HG02763 (cell line): Measurements from ENCODE around the gene MOBP.
"Not testable (repeated sequence)": the region's sequence is repeated elsewhere in the genome, so short reads cannot be mapped to it uniquely, and the experiment has no call there.

Experiments
- ATAC-seq: cut with Tn5 transposase; IDR thresholded peaks from one replicate; pipeline ENCODE4 v1.9.1; 2021; ENCODE audit warnings: mild to moderate bottlenecking, moderate library complexity; ENCODE audit not compliant: unreplicated experiment

Gene MOBP

DNA sequence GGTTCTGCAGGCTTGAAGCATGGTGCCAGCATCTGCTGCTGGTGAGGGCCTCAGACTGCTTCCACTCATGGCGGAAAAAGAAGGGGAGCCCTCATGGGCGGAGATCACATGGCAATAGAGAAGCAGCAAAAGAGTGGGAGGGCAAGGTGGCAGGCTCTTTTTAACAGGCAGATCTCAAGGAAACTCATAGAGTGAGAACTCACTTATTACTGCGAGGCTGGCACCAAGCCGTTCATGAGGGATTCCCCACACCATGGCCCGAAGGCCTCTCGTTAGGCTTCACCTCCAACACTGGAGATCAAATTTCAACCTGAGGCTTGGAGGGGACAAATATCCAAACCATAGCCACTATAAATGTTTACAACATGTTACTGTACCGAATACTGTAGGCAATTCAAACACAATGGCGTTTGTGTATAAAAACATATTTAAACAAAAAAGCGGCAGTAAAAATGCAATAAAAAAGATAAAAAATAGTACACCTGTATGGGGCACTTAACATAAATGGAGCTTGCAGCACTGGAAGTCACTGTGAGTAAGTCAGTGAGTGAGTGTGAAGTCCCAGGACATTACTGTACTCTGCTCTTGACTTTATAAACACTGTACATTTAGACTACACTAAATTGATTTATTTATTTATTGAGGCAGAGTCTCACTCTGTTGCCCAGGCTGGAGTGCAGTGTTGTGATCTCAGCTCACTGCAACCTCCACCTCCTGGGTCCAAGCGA is 18.8 kb upstream of the MOBP start:
- ATAC-seq: no peak

DNA sequence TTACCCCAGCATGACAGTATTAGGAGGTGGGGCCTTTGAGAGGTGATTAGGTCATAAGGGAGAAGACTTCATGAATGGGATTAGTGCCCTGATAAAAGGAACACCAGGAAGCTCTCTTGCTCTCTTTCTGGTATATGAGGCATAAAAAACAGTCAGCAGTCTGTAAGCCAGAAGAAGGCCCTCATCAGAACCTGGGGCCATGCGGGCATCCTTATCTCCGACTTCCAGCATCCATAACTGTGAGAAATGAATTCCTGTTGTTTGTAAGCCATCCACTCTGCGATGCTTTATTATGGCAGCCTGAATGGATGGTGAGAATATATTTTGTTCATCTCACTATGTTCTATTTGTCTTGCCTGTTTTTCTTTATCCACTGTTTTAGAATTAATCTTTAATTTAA is 17.7 kb upstream of the MOBP start:
- no peak for ATAC-seq

DNA sequence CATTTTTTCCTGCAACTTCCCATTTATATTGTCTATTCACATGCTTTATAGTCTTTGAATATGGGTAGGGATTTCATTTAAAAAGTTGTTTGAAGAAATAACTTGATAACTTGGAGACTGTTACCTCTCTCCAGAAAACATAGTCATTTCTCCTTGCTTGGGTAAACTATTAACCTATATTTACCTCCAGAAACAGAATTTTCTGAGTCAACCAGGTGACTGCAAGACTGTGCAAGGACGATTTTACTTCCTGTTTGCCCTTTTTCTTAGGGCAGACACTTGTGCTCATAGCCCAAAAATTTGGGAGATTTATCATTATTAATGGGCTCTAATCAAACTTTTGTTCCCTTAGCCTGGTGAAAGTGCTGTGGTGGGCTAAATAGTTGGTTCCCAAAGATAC is 14.3 kb upstream of the MOBP start:
- no peak for ATAC-seq

DNA sequence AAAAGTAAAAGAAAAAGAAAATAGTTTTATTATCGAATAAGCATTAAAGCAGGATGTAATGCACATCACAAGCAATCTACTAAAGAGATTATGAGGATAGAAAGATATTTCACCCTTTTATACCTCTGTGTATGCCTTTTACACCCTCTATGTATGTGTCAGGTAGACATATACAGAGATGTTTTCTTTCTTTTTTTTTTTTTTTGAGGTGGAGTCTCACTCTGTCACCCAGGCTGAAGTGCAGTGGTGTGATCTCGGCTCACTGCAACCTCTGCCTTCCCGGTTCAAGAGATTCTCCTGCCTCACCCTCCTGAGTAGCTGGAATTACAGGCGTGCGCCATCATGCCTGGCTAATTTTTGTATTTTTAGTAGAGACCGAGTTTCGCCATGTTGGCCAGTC is 13.6 kb upstream of the MOBP start:
- not testable (repeated sequence) for ATAC-seq

DNA sequence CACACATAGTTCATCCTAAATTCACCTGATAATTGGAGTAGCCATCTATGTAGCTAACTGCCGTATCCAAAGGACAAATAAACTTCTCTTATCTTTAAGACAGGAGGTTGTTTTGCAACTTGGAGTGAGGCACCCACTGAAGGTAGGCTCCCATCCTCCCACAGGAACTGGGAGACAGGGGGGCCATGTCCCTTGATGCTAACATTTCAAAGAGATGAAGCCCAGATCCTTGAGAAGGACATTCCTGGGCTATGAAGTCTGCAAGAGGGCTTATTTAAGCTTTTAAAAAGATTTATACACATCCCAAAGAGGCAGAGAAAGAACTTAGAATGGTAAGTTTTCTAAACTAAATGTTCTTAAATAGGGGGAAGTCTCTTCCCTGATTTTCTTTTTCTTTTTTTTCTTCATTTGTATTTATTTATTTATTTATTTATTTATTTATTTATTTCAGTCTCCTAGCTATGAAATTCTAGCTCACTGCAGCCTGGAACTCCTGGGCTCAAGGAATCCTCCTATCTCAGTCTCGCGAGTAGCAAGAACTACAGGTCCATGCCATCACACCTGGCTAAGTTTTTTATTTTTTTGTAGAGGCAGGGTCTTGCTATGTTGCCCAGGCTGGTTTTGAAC is 12.8 kb upstream of the MOBP start:
- ATAC-seq: no peak

DNA sequence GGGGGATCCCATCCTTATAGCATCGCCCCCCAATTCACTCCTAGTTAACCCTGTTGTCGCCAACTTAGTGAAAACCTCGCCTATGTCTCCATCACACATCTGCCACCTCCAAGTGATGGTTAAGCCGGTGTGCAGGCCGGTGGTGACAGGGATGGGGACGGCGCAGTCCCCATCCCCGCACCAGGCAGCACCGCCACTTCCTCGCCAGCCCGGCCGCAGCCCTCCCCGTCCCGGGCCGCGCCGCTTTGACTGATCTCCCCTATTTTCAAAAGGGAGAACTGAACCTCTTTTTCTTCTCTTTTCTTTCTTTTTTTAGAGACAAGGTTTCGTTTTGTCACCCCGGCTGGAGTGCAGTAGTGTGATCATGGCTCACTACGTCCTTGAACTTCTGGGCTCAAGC is 11.3 kb upstream of the MOBP start:
- ATAC-seq: no peak

DNA sequence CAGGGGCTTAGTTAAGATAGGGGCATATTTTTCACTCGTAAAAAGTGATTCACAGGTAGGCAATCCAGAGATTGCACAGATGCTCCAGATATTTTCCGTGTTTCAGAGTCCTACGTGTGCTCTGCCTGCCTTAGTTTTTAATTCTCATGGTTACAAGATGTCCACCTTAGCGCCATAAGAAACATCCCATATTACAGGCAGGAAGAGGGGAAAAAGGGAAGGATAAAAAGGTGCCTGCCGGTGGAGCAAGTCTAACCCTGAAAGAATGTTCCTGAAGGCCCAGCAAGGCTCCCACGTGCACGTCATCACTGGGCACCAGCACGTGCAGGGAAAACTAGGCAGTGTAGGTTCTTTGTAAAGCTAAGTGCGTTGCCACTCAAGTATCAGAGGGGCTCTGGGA is 10.1 kb upstream of the MOBP start:
- ATAC-seq: no peak

DNA sequence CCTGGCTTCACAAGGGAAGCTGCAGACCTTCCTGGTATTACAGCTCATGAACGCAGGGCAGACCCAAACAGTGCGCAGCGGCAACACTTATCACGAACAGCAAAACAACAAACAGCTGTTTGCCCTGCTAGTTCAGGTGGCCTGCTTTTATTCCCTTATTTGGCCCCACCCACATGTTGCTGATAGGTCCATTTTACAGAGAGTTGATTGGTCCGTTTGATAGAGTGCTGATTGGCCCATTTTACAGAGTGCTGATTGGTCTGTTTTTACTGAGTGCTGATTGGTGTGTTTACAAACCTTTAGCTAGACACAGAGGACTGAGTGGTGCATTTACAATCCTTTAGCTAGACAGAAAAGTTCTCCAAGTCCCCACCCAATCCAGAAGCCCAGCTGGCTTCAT is 8.9 kb upstream of the MOBP start:
- not testable (repeated sequence) for ATAC-seq

DNA sequence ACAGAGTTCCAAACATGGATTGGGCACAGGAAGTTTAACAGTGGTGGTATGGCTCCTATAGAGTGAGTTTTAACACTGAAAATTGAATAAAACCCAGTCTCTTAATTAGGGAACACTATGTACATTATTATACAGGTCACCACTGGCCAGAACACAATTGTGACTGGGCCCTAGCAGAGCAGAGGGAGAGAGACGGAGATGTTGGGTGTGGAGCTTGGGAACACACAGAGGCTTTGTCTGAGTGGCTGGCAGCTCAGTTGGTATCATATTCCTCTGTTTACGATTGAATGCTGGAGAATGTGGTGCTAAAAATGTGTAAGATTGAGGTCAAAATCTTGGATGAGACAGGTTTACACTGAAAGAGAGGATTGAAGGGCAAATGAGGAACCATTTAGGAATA is 6.8 kb upstream of the MOBP start:
- ATAC-seq: no peak

DNA sequence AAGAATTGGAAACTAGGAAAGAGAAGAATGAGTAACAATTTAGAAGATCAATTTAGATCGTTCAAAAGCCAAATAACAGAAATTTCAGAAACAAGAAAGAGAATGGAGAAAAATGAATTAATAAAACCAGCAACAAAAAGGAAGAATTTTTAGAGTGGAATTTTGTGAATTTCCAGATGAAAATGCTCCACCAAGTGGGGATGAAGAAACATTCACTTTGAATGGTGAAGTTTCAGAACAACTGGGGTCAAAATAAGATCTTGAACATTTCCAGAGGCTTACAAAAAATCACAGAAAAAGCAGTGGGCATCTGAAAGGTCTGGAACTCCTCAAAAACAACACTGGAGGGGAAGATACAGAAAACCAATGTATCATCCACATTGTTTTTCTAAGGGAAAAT is 4.2 kb upstream of the MOBP start:
- ATAC-seq: no peak

DNA sequence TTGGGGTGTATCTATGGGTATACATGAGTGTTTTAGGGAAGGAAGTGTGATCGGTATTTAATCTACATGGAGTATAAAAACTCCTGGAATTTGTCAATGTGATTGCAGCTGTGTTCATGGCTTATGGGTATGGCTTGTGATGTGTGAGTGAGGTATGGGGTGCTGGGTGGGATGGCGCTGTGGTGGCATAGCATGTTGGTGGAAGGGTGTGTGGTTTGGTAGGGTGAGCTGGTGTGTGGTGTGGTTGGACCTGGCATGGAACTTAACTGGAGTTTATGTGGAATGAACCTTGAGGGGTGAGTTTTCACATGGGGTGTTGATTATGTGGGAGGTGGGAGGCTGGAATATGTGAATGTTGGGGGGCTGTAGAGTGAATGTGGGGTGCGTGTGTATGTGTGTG is 492 bp upstream of the MOBP start:
- no peak for ATAC-seq

DNA sequence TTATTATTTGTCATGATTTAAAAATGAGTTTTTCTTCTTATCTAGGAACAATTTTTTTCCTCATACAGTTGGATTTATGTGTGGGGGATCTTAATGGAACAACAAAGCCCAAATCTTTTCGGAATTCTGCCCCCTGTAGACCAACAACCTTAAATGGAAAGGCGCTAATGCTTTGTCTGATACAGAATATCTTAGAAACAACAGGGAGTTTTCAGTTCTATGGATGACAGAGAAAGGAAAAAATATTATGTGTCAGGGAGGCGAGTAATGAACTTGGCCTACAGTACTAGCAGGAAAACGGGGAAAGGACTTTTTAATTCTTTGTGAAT is 592 bp downstream of the MOBP start:
- no peak for ATAC-seq

DNA sequence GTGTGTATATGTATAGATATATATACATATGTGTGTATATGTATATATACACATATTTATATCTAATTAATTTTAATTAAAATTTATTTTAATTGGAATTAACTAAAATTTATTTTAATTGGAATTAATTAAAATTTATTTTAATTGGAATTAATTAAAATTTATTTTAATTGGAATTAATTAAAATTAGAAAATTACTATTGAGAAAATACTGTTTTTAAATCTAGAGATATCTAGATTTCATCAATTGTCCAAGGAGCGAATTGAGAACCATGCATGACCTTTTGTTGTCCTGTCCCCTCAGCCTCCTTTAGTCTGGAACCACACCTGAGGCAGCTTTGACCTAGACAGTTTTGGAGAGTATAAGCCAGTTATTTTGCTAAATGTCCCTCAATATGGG is 1.8 kb downstream of the MOBP start:
- ATAC-seq: no peak

DNA sequence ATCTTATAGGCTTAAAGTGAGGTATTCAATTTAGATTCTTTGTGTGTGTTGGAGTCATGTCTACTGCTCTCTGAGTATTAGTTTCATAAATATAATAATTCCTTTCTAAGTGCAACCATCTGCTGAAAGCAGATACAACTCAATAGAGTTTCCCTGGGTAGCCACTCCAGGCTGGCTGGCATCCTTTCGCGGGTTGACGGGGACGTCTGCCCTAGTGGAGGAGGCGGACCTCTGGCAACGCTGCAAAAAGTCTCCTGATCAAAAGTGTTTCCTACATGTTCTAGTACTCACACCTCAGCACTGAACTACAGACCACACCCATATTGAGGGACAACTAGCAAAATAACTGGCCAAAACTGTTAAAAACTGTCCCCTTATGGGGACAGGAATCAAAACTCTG is 2.5 kb downstream of the MOBP start:
- no peak for ATAC-seq

DNA sequence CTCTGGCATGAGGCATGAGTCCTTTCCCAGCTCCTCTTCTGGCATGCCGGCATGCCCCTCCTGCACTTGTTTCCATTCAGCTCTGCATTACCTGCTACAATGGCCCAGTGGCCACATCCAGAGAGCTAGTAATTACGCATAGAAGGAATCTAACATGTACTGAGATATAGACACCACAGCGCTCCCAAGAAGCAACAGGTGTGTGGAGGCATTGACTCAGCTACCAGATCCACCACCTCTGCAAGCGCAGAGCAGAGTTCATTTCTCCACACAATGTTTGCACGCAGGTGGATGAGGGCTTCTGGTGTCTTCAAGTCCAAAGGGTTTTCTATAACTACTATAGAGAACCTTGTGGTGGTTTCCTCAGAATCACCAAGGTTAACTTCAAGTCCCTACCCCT is 4.2 kb downstream of the MOBP start:
- no peak for ATAC-seq

DNA sequence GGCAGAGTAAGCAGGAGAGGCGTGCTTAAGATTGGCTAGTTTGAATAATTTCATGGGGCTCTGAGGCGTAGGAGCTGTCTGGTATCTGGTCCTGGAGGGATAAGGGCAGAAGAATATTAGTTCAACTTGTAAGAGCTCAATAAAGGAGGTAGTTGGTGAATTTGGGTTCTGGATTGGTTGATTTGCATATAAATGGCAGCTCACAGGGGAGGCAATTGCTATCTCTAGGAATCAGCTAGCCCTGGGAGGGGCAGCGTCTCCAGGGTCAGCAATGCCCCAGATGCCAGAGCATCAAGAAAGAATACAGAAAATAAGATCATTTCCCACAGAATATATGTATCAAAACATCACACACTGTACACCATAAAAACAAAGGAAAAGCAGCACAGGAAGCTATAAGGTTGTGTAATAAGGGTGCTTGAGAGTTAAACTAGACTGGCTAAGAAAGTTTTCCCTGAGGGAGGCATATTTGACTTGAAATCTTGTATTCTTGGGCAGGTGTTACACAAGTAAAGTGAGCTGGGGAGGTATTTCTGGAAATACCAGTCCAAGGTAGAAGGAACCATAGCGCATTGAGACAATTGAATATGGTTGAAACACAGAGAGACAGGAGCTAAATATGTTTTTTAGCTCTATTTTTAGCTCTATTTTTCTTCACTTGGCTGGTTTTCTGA is 6.1 kb downstream of the MOBP start:
- ATAC-seq: no peak

DNA sequence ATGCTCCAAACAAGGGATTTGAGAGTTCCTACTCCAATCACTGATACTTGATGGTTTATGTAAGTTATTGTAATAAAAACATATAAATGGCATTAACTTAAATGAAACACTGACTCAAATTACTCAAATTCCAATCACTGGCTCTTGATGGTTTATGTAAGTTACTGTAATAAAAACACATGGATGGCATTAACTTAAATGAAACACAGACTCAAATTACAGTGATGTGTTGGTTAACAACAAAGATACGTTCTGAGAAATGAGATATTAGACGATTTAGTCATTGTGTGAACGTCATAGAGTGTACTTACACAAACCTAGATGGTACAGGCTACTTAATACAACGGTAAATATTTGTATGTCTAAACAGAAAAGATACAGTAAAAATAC is 6.6 kb downstream of the MOBP start:
- ATAC-seq: no peak

DNA sequence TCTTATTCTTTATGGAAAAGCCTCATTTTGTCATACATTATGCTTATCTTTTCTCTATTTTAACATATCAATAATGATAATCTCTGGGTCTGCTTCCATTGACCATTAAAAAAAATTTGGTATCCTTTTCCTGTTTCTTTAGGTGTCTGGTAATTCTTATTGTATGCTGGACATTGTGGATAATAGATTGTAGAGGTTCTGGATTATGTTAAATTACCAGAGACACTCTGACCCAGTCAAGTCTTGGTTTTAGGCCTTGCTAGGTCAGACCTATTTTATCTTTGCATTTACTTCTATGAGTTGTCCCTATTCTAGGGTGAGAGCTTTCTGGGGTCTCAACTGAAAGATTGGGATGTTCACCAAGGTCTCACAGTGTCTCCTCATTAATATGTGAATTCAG is 9.3 kb downstream of the MOBP start:
- no peak for ATAC-seq

DNA sequence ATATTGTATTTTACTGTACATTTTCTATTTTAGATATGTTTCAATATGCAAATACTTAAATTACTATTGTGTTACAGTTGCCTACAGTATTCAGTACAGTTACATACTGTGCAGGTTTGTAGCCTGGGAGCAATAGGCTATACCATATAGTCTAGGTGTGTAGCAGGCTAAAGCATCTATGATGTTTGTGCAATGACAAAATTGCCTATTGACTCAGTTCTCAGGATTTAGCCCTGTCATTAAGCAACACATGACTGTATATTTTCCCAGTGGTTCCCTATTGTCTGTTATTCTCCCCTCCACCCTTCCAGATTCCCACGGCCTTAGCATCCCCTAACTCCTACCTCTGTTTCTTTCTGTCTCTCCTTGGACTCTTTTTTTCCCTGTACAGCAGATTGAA is 10.7 kb downstream of the MOBP start:
- no peak for ATAC-seq

DNA sequence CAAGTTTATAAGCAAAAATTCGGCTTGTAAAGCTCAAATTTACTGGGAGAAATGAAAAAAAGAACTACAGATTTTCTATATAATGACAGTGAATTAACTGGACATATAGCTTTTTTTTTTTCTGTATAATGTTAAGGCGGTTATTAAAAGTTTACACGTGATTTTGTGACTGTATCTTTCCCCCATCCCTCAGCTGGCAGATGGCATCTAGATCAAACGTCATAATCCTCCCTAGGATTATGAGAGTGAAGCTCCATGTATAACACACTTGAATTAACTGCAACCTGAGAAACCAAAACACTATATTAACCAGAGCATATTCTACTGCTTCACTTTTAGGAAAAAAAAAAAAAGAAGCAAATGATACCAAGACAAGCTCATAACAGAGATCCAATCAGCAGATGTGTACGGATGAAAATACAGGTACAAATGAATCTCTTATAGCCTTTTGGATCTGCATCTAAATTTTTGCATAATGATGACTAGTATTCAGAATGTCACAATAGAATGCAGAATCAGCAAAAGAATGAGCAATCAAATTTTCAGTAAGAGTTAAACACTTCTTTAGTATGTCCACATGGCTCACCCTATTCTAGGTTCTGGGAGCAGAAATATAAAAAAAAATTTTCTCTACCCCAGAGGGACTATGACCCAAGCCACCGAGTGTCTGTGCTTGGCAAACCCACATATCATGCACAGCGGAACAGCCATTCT is 12.4 kb downstream of the MOBP start:
- ATAC-seq: no peak

DNA sequence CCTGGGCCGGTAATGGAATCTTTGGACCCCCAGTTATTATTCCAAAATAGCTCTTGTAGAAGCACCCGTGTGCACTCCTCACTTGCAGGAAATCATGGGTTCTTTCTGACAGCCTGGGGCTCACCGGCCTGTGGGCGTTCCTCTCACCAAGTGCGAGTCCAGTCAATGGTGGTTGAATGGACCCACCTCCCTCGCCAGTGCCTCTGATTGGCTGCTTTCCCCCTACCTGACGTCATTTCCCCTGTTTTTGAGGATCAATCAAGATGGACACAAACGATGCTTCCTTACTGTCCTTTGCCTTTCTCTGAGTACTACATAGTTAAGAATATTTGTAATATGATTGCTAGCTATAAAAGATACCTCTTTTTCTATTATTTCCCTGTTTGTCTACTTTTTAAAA is 18.1 kb downstream of the MOBP start:
- ATAC-seq: no peak

DNA sequence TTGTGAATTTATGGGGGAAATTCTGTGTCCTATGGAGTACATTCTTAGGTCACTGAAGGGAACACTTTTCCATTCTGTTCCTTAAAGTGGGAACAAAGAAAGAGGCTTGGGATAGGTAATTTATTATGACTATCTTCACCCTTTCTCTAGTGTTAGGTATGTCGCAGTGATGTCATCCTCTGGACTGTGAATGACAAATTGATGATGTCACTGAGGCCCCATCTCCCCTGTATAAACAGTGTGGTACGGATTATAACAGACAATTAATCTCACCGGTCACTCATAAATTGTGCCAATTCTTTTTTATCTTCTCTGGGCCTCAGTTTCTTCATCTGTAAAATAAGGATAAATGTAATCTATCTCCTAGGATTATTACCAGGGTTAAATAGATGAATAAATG is 23.5 kb downstream of the MOBP start:
- ATAC-seq: no peak
